Right renal cortex interstitium (tissue), 3 donors: ENCODE results near the gene OTOGL. TPM values are rescaled to one million over a fixed set of nuclear protein-coding genes. Genes with fewer than 3 reads are reported as not detected.
"Not testable (repeated sequence)": the region's sequence is repeated elsewhere in the genome, so short reads cannot be mapped to it uniquely, and the experiment has no call there.

ENCODE experiments used
- DNase-seq, 3 donors: peaks; one replicate each; pipeline ENCODE4 v3.0.0-alpha.2; 2013; ENCODE audit warnings: low read depth in 3 of 3, low spot score in 2 of 3
- polyA plus RNA-seq, 3 donors: library from polyadenylated mRNA; unstranded; fragments of 120-200 nt; gene quantifications; one replicate each; pipeline ENCODE4 v1.2.1, GENCODE V29; 2013; ENCODE audit not compliant: insufficient read length in 3 of 3

Gene OTOGL
- polyA plus RNA-seq, 3 donors: 0.83 to 1.0 (median 0.92) TPM

DNA sequence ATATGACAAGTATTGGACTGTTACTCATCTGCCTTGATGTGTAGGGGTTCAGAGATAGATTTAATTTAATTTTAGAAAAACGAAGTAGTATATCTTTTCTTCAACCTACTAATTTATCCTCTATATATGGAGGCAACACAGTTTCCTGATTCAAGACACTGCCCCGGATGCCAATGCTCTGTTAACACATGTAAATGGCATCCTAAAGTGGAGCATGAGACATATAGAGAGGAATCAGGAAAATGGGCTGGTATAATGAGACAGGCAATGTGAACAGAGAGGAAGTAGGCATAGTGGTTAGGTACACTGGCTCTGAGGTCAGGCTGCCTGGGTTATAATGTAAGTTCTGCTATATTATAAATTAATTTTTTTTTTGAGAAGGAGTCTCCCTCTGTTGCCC is 85.6 kb downstream of the OTOGL start:
- no peak for DNase-seq

GRCh38 chr12:80186727-80187217 is 87.4 kb downstream of the OTOGL start:
- DNase-seq: peak; percentile 77 to 79 (median 79)

DNA sequence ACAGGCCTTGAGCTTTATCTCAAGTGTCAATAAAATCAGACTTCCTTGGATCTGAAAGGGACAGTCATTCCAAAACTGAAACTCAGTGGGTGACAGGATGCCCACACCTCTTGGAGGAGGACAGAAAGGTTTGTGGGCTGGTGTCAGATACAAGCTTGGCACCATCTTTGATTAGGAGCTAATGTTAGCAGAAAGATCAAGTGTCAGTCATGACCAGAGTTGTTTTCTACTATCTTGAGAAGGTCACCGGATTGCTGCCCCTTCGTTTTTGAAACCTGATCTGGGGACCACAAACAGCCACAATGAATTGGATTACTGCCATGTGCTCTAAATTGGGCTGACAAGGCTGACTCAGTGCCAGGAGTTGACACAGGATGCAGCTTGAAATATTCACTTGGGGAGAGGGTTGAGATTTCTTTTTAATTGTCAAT is 88.3 kb downstream of the OTOGL start:
- peak in 1 of 3 donors; percentile 42 for DNase-seq

DNA sequence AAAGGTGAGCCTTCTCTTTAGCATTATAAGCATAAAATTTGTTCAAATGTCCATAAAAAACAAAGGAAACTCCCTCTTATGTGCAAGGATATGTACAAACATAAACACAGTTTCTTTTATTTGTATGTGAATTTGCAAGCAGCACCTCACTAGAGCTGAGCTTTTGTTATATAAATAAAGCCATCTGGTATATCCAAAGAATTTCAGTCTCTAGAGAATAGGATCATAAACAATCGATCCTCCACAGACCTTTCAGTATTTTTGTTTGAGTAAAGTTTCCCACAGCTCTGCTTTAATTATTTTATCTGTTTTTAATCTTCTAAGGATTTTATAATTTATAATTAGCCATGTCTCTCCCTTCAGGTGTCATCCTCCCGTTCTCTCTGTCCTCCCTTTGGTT is 89.2 kb downstream of the OTOGL start:
- no peak for DNase-seq

GRCh38 chr12:80189241-80189640 is 89.9 kb downstream of the OTOGL start:
- no peak for DNase-seq

DNA sequence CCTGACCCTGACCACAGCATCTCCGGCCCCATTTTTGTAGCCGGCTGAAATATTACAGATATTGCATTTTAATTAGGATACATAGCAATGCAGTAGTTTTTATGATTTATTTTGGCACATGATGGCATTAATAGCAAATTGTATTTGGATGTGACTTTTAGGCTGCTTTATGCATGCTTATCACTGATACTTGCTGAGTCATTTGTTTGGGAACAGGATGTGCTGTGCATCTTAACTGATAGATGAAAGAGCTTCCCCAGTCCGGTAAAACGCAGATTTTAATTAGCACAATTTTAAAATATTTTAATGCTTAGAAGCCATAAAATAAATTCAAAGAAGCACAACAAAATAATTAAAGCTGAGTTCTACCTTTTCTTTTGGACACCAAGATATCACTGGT is 90.7 kb downstream of the OTOGL start:
- DNase-seq: no peak

GRCh38 chr12:80192087-80192486 is 92.8 kb downstream of the OTOGL start:
- DNase-seq: no peak

DNA sequence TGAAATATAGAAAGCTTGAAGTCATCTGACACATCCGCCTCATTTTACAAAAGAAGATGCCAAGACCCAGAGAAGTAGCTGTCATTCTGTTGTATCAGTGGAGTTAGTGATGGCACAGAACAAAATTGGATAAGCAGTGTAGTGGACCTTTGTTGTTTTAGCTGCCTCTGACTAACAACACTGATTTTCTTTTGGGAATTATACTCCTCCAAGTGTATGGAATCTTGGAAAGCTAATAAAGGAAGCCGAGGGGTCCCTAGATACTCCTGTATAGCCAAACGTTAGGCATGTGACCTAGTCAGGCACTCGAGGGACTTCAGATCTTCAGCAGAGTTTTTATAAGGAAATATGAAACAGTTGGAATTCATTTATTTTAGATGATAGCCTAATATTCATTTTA is 94.5 kb downstream of the OTOGL start:
- no peak for DNase-seq

- DNase-seq: no peak
Measured at GRCh38 chr12:80195074-80195726, 95.9 kb downstream of the OTOGL start.

- DNase-seq: no peak
Measured at GRCh38 chr12:80195737-80196136, 96.4 kb downstream of the OTOGL start.

DNA sequence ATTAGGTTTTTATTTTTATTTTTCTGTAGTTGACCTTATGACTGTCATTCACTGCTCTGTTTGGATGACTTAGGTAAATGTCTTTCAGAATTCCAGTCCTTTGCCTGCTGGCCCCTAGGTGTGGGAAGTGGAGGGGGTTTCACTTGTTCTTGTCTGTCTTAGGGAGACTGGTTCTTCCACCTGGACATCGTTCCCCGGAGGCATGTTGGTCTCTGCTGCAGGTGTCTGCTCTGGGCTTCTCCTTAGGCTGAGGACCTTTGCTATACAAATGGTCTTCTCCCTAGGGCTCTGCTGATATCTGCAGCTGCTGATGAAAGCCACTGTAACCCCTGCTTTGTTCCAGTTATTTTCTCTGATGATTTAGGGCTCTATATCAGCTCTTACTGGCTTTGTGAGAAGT is 97.1 kb downstream of the OTOGL start:
- no peak for DNase-seq

DNA sequence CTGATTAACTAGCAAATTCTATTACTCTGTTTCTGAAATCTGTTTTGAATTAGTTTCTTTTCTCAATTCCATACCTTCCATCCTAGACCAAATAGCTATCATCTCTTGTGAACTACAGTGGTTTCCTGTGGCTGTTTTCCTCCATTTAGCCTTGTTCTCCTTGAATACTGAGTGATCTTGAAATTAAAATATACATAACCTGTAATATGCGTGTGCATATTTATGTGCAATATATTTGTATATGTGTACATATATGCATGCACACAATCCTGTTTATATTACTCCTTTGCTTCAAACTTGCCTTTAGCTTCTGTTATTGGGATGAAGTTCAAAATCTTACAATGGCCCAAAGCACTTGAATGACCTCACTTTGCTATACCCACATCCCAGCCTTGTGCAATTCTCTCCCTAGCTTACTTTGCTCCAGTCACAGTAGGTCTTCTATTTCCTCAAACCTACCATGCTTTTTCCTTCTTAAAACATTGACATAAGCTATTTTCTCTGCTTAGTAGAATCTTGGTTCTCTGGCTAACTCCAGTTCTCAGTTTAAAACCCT is 99.5 kb downstream of the OTOGL start:
- no peak for DNase-seq

- no peak for DNase-seq
Measured at GRCh38 chr12:80199931-80200330, 100.6 kb downstream of the OTOGL start.

GRCh38 chr12:80200414-80200813 is 101.1 kb downstream of the OTOGL start:
- DNase-seq: no peak

DNA sequence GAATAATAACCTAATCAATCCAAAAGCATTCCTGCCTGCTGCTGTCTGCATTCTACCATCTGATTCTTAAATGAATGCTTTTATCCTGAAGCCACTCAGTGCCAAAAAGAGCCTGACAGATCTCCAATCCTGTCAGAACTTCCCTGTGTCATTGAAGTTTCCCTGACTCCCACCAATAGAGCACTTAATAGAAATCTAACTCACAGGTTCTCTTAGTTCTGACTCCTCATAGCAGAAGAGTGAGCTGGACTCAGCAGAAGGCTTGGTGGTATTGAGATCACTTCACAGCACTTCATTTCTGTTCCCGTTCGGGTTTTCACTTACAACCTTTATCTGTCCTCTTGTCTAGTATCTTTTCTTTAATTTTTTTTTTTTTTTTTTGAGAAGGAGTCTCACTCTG is 102.6 kb downstream of the OTOGL start:
- DNase-seq: no peak

GRCh38 chr12:80205960-80206359 is 106.6 kb downstream of the OTOGL start:
- no peak for DNase-seq

- DNase-seq: no peak
Measured at GRCh38 chr12:80208071-80208470, 108.7 kb downstream of the OTOGL start.

GRCh38 chr12:80211671-80212070 is 112.3 kb downstream of the OTOGL start:
- DNase-seq: no peak

GRCh38 chr12:80212938-80213645 is 113.8 kb downstream of the OTOGL start:
- DNase-seq: no peak

DNA sequence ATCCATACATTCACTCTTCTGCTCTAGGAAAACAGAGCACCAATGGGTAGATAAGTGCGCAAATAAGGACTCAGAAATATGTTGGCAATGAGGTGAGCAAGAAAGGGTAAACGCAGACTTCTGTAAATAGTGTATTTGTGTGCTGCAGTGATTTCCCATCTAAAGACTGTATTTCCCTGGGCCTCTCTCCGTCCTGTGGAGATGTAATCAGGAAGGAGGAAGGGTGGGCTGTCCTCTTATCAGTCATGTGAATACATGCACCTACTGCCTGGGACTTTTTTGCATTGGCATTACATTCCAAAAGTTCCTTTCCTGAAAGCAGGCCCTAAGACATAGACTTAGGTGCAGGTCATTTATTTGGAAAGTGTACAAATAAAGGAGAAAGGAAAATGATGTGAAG is 114.5 kb downstream of the OTOGL start:
- no peak for DNase-seq

DNA sequence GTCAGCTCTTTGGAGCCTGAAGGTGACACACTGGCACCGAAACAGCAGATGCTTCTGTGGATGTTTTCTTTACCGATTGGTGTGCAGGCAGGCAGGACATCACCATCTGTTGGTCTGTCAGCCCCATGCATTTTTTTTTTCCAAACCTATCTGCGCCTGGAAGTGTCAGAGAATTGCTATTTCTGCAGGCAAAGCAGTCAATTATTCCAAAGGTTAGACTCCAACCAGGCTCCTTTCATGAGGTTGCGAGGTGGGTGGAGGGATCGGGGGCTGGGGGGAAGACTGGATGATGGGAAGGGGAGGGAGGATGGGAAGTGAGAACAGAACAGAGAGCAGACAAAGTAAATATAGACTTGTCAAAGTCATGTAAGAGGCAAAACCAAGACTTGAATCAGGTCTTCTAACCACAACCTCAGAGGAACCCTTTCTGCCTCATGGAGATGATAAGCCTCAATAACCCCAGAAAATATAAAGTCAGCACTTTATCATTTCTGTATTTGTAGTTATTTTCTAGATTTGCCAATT is 117.7 kb downstream of the OTOGL start:
- DNase-seq: no peak

DNA sequence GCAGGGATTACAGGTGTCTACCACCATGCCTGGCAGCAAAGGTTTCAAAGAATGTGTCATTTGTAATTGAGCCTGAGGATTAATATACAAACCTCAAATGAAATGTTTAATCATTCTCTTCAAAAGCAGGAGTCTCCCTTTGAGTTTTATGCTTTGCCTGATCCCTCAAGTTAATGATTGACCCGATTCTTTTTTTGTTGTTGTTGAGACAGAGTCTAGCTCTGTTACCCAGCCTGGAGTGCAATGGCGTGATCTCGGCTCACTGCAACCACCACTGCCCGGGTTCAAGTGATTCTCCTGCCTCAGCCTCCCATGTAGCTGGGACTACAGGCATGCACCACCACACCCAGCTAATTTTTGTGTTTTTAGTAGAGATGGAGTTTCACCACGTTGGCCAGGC is 119.6 kb downstream of the OTOGL start:
- DNase-seq: not testable (repeated sequence)
